ENCODE data around the gene HOXA11. TPM values are rescaled to one million over a fixed set of nuclear protein-coding genes. Genes with fewer than 3 reads are reported as not detected.

Gene HOXA11
- total RNA-seq, 1 donor from 2014 or later: 10.7 TPM

GRCh38 chr7:27173956-27174873, 10.8 kb downstream of the HOXA11 start, which contains the start of gene HOXA10:
Gene HOXA10 (minus strand): TSS chr7:27174320. CDS start chr7:27174306, 14 bp downstream.
- peak within 1 kb of the TSS; percentile 74 for H3K4me3 ChIP-seq (ENCODE audit: low read depth, low read length)
- TF ChIP-seq, protein P1, sequence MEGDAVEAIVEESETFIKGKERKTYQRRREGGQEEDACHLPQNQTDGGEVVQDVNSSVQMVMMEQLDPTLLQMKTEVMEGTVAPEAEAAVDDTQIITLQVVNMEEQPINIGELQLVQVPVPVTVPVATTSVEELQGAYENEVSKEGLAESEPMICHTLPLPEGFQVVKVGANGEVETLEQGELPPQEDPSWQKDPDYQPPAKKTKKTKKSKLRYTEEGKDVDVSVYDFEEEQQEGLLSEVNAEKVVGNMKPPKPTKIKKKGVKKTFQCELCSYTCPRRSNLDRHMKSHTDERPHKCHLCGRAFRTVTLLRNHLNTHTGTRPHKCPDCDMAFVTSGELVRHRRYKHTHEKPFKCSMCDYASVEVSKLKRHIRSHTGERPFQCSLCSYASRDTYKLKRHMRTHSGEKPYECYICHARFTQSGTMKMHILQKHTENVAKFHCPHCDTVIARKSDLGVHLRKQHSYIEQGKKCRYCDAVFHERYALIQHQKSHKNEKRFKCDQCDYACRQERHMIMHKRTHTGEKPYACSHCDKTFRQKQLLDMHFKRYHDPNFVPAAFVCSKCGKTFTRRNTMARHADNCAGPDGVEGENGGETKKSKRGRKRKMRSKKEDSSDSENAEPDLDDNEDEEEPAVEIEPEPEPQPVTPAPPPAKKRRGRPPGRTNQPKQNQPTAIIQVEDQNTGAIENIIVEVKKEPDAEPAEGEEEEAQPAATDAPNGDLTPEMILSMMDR (conservative IDR thresholded peaks at IDR 0.05; ENCODE audit: low read depth, low read length): no peak
- DNase-seq (ENCODE audit: low read depth): no peak

DNA sequence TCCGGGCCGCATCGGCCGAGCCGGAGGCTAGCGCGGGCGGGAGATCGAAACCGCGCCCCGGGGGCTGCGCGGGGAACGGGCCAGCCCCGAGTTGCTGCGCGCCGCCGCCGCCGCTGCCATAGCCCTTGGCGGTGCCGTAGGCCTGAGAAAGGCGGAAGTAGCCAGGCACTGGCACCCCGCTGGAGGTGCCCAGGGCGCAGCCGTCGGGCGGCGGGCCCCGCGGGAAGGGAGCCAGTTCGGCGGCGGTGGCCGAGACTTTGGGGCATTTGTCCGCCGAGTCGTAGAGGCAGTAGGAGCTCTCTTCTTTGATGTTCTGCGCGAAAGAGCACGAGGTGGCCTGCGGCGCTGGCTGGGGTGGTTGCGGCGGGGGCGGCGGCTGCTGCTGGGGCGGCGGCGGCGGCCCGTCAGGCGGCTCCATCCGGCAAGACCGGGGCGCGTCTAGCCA, 11.5 kb downstream of the HOXA11 start:
- peak overlapping the region; percentile 74 for H3K4me3 ChIP-seq (ENCODE audit: low read depth, low read length)
- TF ChIP-seq, protein P1 (conservative IDR thresholded peaks at IDR 0.05; ENCODE audit: low read depth, low read length): no peak
- no peak for DNase-seq (ENCODE audit: low read depth)

GRCh38 chr7:27172823-27173510, 12.1 kb downstream of the HOXA11 start:
- TF ChIP-seq, protein P1 (conservative IDR thresholded peaks at IDR 0.05; ENCODE audit: low read depth, low read length): no peak
- DNase-seq (ENCODE audit: low read depth): no peak
- H3K4me3 ChIP-seq (ENCODE audit: low read depth, low read length): peak overlapping the region; percentile 74

DNA sequence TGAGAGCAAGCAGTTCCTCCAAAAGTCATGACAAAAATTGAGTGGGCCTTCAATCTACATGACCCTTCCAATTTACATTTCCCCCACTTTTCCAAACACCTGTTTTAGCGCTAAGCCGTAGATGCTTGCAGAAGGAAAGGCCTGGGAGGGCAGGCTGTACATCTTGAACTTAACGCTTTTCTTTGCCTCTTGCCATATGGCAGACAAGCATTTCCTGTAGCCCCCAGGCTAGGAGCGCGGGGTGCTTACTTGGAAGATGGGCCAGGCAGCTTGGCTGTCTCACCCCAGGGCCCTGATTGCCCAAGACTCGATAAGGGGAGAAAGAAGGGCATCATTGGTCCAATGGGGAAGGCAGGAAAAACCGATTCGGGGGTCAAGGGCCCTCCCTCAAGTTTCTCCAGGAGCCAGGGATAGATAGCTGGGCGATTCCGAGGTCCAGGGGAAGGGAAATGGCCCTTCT, 12.7 kb downstream of the HOXA11 start:
- no peak for DNase-seq (ENCODE audit: low read depth)
- H3K4me3 ChIP-seq (ENCODE audit: low read depth, low read length): peak overlapping the region; percentile 74
- TF ChIP-seq, protein P1 (conservative IDR thresholded peaks at IDR 0.05; ENCODE audit: low read depth, low read length): no peak

- no peak for DNase-seq (ENCODE audit: low read depth)
- TF ChIP-seq, protein P1 (conservative IDR thresholded peaks at IDR 0.05; ENCODE audit: low read depth, low read length): no peak
- H3K4me3 ChIP-seq (ENCODE audit: low read depth, low read length): peak overlapping the region; percentile 74
These were observed 13.3 kb downstream of the HOXA11 start for GRCh38 chr7:27171637-27172314.

DNA sequence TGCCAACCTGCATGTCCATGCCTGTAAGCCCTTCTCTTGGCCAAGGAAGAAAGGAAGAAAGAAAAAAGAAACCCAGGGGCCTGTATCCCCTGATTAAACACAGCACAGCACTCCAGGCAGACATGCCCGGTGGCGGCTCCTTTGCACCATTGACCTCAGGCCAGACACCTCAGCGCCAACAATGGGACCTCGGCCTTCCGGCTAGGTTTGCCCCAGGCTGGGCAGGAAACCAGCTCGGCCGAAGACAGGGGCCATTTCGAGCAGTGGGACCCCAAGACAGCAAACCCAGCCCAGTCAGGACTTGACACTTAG, 13.8 kb downstream of the HOXA11 start:
- H3K4me3 ChIP-seq (ENCODE audit: low read depth, low read length): peak overlapping the region; percentile 74
- no peak for DNase-seq (ENCODE audit: low read depth)

More for the DNA sequence above, 13.8 kb downstream of the HOXA11 start:
- TF ChIP-seq, protein P1 (conservative IDR thresholded peaks at IDR 0.05; ENCODE audit: low read depth, low read length): no peak
